ENCODE measurements around the gene APCDD1.

The APCDD1 gene

GRCh38 chr18:10453806-10454680 is at the start of gene APCDD1:
APCDD1 (plus strand) TSS chr18:10454635; CDS start chr18:10454982, 347 bp downstream.
- H3K4me3 ChIP-seq (ENCODE audit: low read depth, low read length) = peak within 1 kb of the TSS; percentile 73
- H3K9me3 ChIP-seq (ENCODE audit: control insufficient read depth, insufficient read depth, low read length) = no peaks in the 10 kb centered on the region
- H3K4me1 ChIP-seq (ENCODE audit: control insufficient read depth, insufficient read depth, low read length) = peaks cover 8% of the 10 kb centered on the region
- H3K27me3 ChIP-seq (ENCODE audit: control insufficient read depth, insufficient read depth, low read length) = peaks cover 48% of the 10 kb centered on the region
- H3K36me3 ChIP-seq (ENCODE audit: control insufficient read depth, insufficient read depth, low read length) = no peaks in the 10 kb centered on the region
- H3K9ac ChIP-seq (ENCODE audit: low read depth, low read length) = peak within 1 kb of the TSS; percentile 26

- Histone ChIP-seq H3K36me3 (ENCODE audit: control insufficient read depth, insufficient read depth, low read length) (no peaks in the 10 kb centered on the region), H3K9ac (ENCODE audit: low read depth, low read length) (no peak overlapping the region), H3K27me3 (ENCODE audit: control insufficient read depth, insufficient read depth, low read length) (no peaks in the 10 kb centered on the region), H3K9me3 (ENCODE audit: control insufficient read depth, insufficient read depth, low read length) (no peaks in the 10 kb centered on the region), H3K4me3 (ENCODE audit: low read depth, low read length) (no peak overlapping the region), H3K4me1 (ENCODE audit: control insufficient read depth, insufficient read depth, low read length) (no peaks in the 10 kb centered on the region)
These were observed 49.4 kb upstream of the APCDD1 start for GRCh38 chr18:10405014-10405493.

- Histone ChIP-seq H3K27me3 (ENCODE audit: control insufficient read depth, insufficient read depth, low read length) (no peaks in the 10 kb centered on the region), H3K9ac (ENCODE audit: low read depth, low read length) (no peak overlapping the region), H3K4me1 (ENCODE audit: control insufficient read depth, insufficient read depth, low read length) (no peaks in the 10 kb centered on the region), H3K9me3 (ENCODE audit: control insufficient read depth, insufficient read depth, low read length) (no peaks in the 10 kb centered on the region), H3K36me3 (ENCODE audit: control insufficient read depth, insufficient read depth, low read length) (no peaks in the 10 kb centered on the region), H3K4me3 (ENCODE audit: low read depth, low read length) (no peak overlapping the region)
These were observed 48.4 kb upstream of the APCDD1 start for GRCh38 chr18:10405816-10406663.

- no peaks in the 10 kb centered on the region for H3K4me1 ChIP-seq (ENCODE audit: control insufficient read depth, insufficient read depth, low read length)
- no peak overlapping the region for H3K4me3 ChIP-seq (ENCODE audit: low read depth, low read length)
- H3K36me3 ChIP-seq (ENCODE audit: control insufficient read depth, insufficient read depth, low read length) = no peaks in the 10 kb centered on the region
- H3K9ac ChIP-seq (ENCODE audit: low read depth, low read length) = no peak overlapping the region
- no peaks in the 10 kb centered on the region for H3K27me3 ChIP-seq (ENCODE audit: control insufficient read depth, insufficient read depth, low read length)
- no peaks in the 10 kb centered on the region for H3K9me3 ChIP-seq (ENCODE audit: control insufficient read depth, insufficient read depth, low read length)
These were observed 46.3 kb upstream of the APCDD1 start for GRCh38 chr18:10408131-10408530.

DNA sequence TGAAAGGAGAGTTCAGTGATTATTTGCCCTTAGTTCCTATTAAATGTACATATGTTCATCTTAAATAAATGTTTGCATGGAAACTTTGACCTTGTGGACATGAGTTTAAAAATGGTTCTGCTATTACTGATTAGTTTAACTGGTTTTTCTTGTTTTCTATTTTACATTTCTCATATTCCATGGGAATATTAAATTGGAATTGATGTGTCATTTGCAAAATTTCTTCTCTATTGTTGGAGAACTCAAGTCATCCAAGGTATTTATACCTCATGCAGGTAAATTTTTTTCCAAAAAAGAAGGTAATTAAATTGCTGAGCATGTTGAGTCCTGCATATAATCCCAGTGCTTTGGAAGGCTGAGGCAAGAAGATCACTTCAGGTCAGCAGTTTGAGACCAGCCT is 45.4 kb upstream of the APCDD1 start:
- no peaks in the 10 kb centered on the region for H3K36me3 ChIP-seq (ENCODE audit: control insufficient read depth, insufficient read depth, low read length)
- H3K4me1 ChIP-seq (ENCODE audit: control insufficient read depth, insufficient read depth, low read length) = no peaks in the 10 kb centered on the region
- no peaks in the 10 kb centered on the region for H3K27me3 ChIP-seq (ENCODE audit: control insufficient read depth, insufficient read depth, low read length)
- H3K9me3 ChIP-seq (ENCODE audit: control insufficient read depth, insufficient read depth, low read length) = no peaks in the 10 kb centered on the region
- no peak overlapping the region for H3K4me3 ChIP-seq (ENCODE audit: low read depth, low read length)
- no peak overlapping the region for H3K9ac ChIP-seq (ENCODE audit: low read depth, low read length)

DNA sequence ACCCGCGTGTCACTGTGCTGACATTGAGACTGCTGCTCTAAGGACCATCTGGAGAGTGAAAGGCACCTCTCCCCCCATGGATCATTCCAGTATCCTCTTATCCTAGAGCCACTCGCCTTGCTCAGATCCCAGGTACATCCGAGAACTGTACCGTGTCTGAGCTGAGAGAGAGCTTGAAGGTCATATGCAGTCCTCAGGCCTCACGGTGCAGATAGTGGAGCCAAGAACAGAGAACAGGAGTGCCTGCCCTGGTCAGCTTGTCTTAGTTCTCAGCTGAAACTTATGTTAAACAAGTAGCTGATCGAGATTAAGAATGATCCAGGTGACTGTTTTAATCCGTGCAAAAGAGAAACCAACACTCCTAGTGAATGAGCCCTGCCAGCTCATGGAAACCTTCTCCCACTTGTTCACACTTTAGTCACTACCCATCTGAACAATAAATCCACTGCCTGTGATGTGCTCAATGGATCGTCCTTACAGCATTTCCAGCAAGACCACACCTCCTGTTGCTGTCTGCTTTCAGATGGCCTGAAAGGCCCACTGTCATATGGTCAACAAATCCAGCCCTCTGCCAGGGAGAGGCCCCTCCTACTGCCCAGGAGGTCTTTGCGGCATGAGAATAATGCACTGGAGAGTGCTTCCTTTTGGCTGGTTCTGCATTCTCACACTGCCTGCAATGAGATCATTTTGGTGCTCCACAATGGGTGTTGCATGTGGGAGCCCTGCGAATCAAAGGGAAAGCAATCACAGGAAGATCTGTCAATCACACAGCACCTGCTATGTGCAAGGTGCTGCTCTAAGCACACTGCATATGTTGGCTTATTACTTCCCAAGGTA is 43.7 kb upstream of the APCDD1 start:
- no peaks in the 10 kb centered on the region for H3K27me3 ChIP-seq (ENCODE audit: control insufficient read depth, insufficient read depth, low read length)
- H3K9ac ChIP-seq (ENCODE audit: low read depth, low read length) = no peak overlapping the region
- no peaks in the 10 kb centered on the region for H3K9me3 ChIP-seq (ENCODE audit: control insufficient read depth, insufficient read depth, low read length)
- no peak overlapping the region for H3K4me3 ChIP-seq (ENCODE audit: low read depth, low read length)
- no peaks in the 10 kb centered on the region for H3K36me3 ChIP-seq (ENCODE audit: control insufficient read depth, insufficient read depth, low read length)
- no peaks in the 10 kb centered on the region for H3K4me1 ChIP-seq (ENCODE audit: control insufficient read depth, insufficient read depth, low read length)

DNA sequence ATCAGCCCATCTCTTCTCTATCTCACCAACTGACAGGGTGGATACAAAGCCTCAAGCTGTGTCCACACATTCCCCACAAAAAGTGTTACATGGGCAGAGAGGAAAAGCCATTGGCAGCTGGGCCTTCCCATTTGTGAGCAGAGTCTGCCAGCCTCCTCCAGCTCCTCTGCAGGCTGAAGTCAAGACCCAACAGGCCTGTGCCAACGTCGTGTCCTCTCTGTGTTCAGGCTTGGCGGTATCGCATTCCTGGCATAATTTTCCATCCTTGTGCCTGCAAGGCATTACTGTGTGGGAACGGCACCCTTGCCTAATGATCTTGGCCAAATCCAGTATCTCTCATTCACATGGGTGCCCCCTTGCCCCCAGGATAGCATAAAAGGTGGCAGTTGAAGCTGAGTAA is 41.5 kb upstream of the APCDD1 start:
- Histone ChIP-seq H3K27me3 (ENCODE audit: control insufficient read depth, insufficient read depth, low read length) (no peaks in the 10 kb centered on the region), H3K4me3 (ENCODE audit: low read depth, low read length) (no peak overlapping the region), H3K36me3 (ENCODE audit: control insufficient read depth, insufficient read depth, low read length) (no peaks in the 10 kb centered on the region), H3K9me3 (ENCODE audit: control insufficient read depth, insufficient read depth, low read length) (no peaks in the 10 kb centered on the region), H3K9ac (ENCODE audit: low read depth, low read length) (no peak overlapping the region), H3K4me1 (ENCODE audit: control insufficient read depth, insufficient read depth, low read length) (no peaks in the 10 kb centered on the region)

DNA sequence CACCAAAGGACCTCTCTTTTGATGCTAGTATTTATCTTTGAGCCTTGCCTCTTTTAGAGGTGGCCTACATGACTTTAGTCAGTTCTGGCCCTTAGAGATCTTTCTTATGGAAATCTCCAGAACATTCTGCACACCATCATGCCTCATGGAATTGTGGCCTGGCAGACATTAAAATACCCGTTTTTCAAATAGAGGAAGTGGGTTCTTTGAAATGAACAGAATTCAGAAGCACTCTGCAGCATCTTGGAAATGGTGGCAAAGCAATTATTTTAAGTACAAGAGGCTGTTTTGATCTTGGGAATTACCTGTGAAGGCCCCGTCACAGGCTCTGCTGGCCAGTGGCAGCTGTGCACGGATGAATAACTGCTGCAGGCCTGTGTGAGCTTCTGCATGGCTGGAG is 40.7 kb upstream of the APCDD1 start:
- Histone ChIP-seq H3K36me3 (ENCODE audit: control insufficient read depth, insufficient read depth, low read length) (no peaks in the 10 kb centered on the region), H3K4me3 (ENCODE audit: low read depth, low read length) (no peak overlapping the region), H3K9me3 (ENCODE audit: control insufficient read depth, insufficient read depth, low read length) (no peaks in the 10 kb centered on the region)

GRCh38 chr18:10414293-10414842 is 40.1 kb upstream of the APCDD1 start:
- Histone ChIP-seq H3K4me1 (ENCODE audit: control insufficient read depth, insufficient read depth, low read length) (no peaks in the 10 kb centered on the region), H3K4me3 (ENCODE audit: low read depth, low read length) (no peak overlapping the region), H3K9me3 (ENCODE audit: control insufficient read depth, insufficient read depth, low read length) (no peaks in the 10 kb centered on the region), H3K36me3 (ENCODE audit: control insufficient read depth, insufficient read depth, low read length) (no peaks in the 10 kb centered on the region), H3K9ac (ENCODE audit: low read depth, low read length) (no peak overlapping the region), H3K27me3 (ENCODE audit: control insufficient read depth, insufficient read depth, low read length) (no peaks in the 10 kb centered on the region)

More for the DNA sequence above, 40.7 kb upstream of the APCDD1 start:
- H3K9ac ChIP-seq (ENCODE audit: low read depth, low read length) = no peak overlapping the region
- H3K4me1 ChIP-seq (ENCODE audit: control insufficient read depth, insufficient read depth, low read length) = no peaks in the 10 kb centered on the region
- H3K27me3 ChIP-seq (ENCODE audit: control insufficient read depth, insufficient read depth, low read length) = no peaks in the 10 kb centered on the region

DNA sequence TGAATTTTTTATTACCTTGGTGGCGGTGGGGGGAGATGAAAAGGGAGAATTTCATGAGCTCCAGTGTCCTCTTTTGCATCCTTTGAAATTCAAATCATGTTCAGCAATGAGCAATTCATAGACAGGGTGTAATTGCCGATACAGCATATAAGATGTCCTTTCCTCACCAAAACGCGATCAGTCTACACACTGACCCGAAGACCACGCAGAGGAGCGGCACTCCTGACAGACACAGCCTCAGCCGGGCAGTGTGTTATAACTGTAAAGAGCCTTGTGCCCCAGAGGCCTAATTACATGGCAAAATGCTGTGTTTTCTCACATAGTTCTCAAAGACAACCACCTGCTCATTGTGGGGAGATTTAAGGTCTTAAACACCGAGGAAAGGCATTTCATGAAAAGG is 38.4 kb upstream of the APCDD1 start:
- no peaks in the 10 kb centered on the region for H3K9me3 ChIP-seq (ENCODE audit: control insufficient read depth, insufficient read depth, low read length)
- no peaks in the 10 kb centered on the region for H3K27me3 ChIP-seq (ENCODE audit: control insufficient read depth, insufficient read depth, low read length)

DNA sequence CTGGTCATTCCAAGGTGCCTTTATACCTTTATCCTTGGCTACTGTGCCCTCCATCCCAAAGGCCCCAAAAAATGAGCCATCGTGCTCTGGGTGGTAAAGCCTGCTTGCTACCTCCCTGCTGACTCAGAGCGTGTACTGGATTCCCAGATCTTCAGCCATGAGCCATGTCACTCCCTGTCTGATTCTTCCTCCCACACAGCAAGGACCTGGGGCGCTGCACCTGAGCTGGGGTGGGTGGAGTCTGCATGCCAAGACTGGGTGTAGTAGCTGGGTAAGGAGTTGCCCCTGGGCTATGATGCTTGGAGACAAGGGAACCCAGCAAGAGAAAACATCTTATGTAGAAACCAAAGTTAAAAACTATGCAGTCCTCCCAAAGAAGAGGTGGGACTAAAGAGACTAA is 37.2 kb upstream of the APCDD1 start:
- no peaks in the 10 kb centered on the region for H3K27me3 ChIP-seq (ENCODE audit: control insufficient read depth, insufficient read depth, low read length)
- H3K9me3 ChIP-seq (ENCODE audit: control insufficient read depth, insufficient read depth, low read length) = no peaks in the 10 kb centered on the region
- H3K4me1 ChIP-seq (ENCODE audit: control insufficient read depth, insufficient read depth, low read length) = no peaks in the 10 kb centered on the region
- H3K4me3 ChIP-seq (ENCODE audit: low read depth, low read length) = no peak overlapping the region
- no peaks in the 10 kb centered on the region for H3K36me3 ChIP-seq (ENCODE audit: control insufficient read depth, insufficient read depth, low read length)
- no peak overlapping the region for H3K9ac ChIP-seq (ENCODE audit: low read depth, low read length)

More for the DNA sequence above, 38.4 kb upstream of the APCDD1 start:
- Histone ChIP-seq H3K9ac (ENCODE audit: low read depth, low read length) (no peak overlapping the region), H3K36me3 (ENCODE audit: control insufficient read depth, insufficient read depth, low read length) (no peaks in the 10 kb centered on the region), H3K4me3 (ENCODE audit: low read depth, low read length) (no peak overlapping the region), H3K4me1 (ENCODE audit: control insufficient read depth, insufficient read depth, low read length) (no peaks in the 10 kb centered on the region)
